K562 (cell line): ENCODE data around the gene SMAD3. TPM values are rescaled to one million over a fixed set of nuclear protein-coding genes. Genes with fewer than 3 reads are reported as not detected.

Source experiments
- ARID1B ChIP-seq: fragments of 450-650 bp; IDR thresholded peaks from 2 replicates; pipeline ENCODE4 v1.6.1; 2016; ENCODE audit warnings: antibody characterized with exemption, mild to moderate bottlenecking, inconsistent platforms
- ATF1 ChIP-seq, 2 experiments: fragments of 450-650 bp in 1 of 2; IDR thresholded peaks; 2 replicates each; pipeline ENCODE4 v1.6.1; 2016; ENCODE audit warnings: missing compliant biosample characterization in 1 of 2, missing genetic modification characterization in 1 of 2
- CEBPZ ChIP-seq: fragments of 150-350 bp; IDR thresholded peaks from 2 replicates; pipeline ENCODE4 v1.6.1; 2014; ENCODE audit warnings: low read depth, mild to moderate bottlenecking, low read length, borderline replicate concordance
- DPF2 ChIP-seq: fragments of 450-650 bp; IDR thresholded peaks from 2 replicates; pipeline ENCODE4 v1.6.1; 2016
- EGR1 ChIP-seq: fragments of 450-650 bp; conservative IDR thresholded peaks from 2 replicates; pipeline ENCODE4 v1.6.1; 2017; ENCODE audit warnings: mild to moderate bottlenecking
- GATAD2B ChIP-seq: fragments of 450-650 bp; IDR thresholded peaks from 2 replicates; pipeline ENCODE4 v1.6.1; 2017; ENCODE audit warnings: mild to moderate bottlenecking, borderline replicate concordance
- JUND ChIP-seq, 2 experiments: IDR thresholded peaks; 2 replicates in 1 of 2; 3 replicates in 1 of 2; pipeline ENCODE4 v1.6.1; 2011; ENCODE audit warnings: borderline replicate concordance in 2 of 2, low read depth in 2 of 2, low read length in 2 of 2, improper control_type of control experiment in 1 of 2, missing biosample characterization in 1 of 2, missing genetic modification characterization in 1 of 2, missing genetic modification reagents in 1 of 2
- NFE2L1 ChIP-seq: fragments of 450-650 bp; IDR thresholded peaks from 2 replicates; pipeline ENCODE4 v1.6.1; 2016; ENCODE audit warnings: missing genetic modification characterization, low read depth, mild to moderate bottlenecking, missing compliant biosample characterization, moderate library complexity, borderline replicate concordance
- PHF20 ChIP-seq: fragments of 450-650 bp; IDR thresholded peaks from 2 replicates; pipeline ENCODE4 v1.6.1; 2018; ENCODE audit not compliant: partially characterized antibody
- PPARD ChIP-seq: fragments of 250-450 bp; sonication (Bioruptor Pico); IDR thresholded peaks from 2 replicates; pipeline ENCODE4 v1.8.0; 2022; ENCODE audit warnings: inconsistent platforms, mild to moderate bottlenecking, moderate library complexity
- PTBP1 ChIP-seq: fragments of 200-400 bp; formaldehyde crosslinking; IDR thresholded peaks from 2 replicates; pipeline ENCODE4 v1.6.1; 2017; ENCODE audit warnings: low read depth, low read length
- RNF2 ChIP-seq: sonication (generic); IDR thresholded peaks from 2 replicates; pipeline ENCODE4 v1.6.1; 2016
- SOX6 ChIP-seq: fragments of 450-650 bp; IDR thresholded peaks from 2 replicates; pipeline ENCODE4 v1.6.1; 2014; ENCODE audit warnings: mild to moderate bottlenecking
- SRF ChIP-seq, 2 experiments: fragments of 250-450, 450-650 bp in 1 of 2; sonication (Bioruptor Pico) in 1 of 2; sonication (generic) in 1 of 2; formaldehyde crosslinking; IDR thresholded peaks; 2 replicates each; pipeline versions ENCODE4 v1.5.0 to v1.5.1; 2020 to 2022; ENCODE audit warnings: mild to moderate bottlenecking in 1 of 2, missing genetic modification reagents in 1 of 2
- ZNF644 ChIP-seq: fragments of 200-800 bp; sonication (Bioruptor generic); IDR thresholded peaks from 2 replicates; pipeline ENCODE4 v1.6.1; 2016; ENCODE audit warnings: low read depth, missing genetic modification characterization, missing compliant biosample characterization
- polyA plus RNA-seq, 8 experiments: library from polyadenylated mRNA; depleted of rRNA in 4 of 8; stranded (reverse) in 5 of 8; unstranded in 3 of 8; fragments of >200 nt; fragmentation: Nextera tagmentation in 2 of 8; fragmentation: Illumina TruSeq in 1 of 8; extraction: Ambion mirVana in 2 of 8; extraction: Trizol in 1 of 8; gene quantifications; 2 replicates each; pipeline versions ENCODE4 v1.2.1 to v1.2.3, GENCODE V29; 2011 to 2014; ENCODE audit warnings: inconsistent platforms in 1 of 8, missing spikeins in 1 of 8
- total RNA-seq, 7 experiments: library from RNA; depleted of rRNA in 6 of 7; stranded (reverse); fragments of >200 nt in 6 of 7; fragmentation: Illumina TruSeq in 2 of 7; extraction: Trizol in 2 of 7; gene quantifications; 2 replicates each; pipeline versions ENCODE4 v1.2.1 to v1.2.3, GENCODE V29; 2011 to 2021; ENCODE audit warnings: low replicate concordance in 1 of 7
- TF ChIP-seq, protein P1 (sequence below): fragments of 450-650 bp; IDR thresholded peaks from 2 replicates; pipeline ENCODE4 v1.6.1; 2017; ENCODE audit warnings: antibody characterized with exemption
- TF ChIP-seq, protein P2 (sequence below): sonication (generic); formaldehyde crosslinking; IDR thresholded peaks from 2 replicates; pipeline ENCODE4 v1.8.0; 2022; ENCODE audit warnings: mild to moderate bottlenecking, missing genetic modification reagents, borderline replicate concordance
- TF ChIP-seq, protein P3 (sequence below), 2 experiments: fragments of 450-650 bp; IDR thresholded peaks; 2 replicates each; pipeline ENCODE4 v1.6.1; 2016

SMAD3 gene
- total and polyA plus RNA-seq, 9 of the 15 experiments (the other 6 are each of a cell fraction or from before 2014, with no cell fraction given) = 4.3 to 39.2 (median 11.1) TPM

GRCh38 chr15:67096546-67097294 lies 31.3 kb downstream of the SMAD3 start (continued):
- no peak for TF ChIP-seq NFE2L1 (tag)
- peak; percentile 53; the same call in 1 of the 2 replicates for TF ChIP-seq DPF2
- no peak for TF ChIP-seq SRF (CRISPR knock-in tag; IDR thresholded peaks at IDR 0.05)
- no peak for TF ChIP-seq GATAD2B
- TF ChIP-seq, protein P1, sequence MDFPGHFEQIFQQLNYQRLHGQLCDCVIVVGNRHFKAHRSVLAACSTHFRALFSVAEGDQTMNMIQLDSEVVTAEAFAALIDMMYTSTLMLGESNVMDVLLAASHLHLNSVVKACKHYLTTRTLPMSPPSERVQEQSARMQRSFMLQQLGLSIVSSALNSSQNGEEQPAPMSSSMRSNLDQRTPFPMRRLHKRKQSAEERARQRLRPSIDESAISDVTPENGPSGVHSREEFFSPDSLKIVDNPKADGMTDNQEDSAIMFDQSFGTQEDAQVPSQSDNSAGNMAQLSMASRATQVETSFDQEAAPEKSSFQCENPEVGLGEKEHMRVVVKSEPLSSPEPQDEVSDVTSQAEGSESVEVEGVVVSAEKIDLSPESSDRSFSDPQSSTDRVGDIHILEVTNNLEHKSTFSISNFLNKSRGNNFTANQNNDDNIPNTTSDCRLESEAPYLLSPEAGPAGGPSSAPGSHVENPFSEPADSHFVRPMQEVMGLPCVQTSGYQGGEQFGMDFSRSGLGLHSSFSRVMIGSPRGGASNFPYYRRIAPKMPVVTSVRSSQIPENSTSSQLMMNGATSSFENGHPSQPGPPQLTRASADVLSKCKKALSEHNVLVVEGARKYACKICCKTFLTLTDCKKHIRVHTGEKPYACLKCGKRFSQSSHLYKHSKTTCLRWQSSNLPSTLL = no peak
- peak; percentile 17; the same call in 1 of the 2 replicates for TF ChIP-seq JUND (IDR thresholded peaks at IDR 0.05; ENCODE audit: borderline replicate concordance, low read depth, low read length)
- no peak for TF ChIP-seq JUND (tag; IDR thresholded peaks at IDR 0.05; ENCODE audit: borderline replicate concordance, low read depth, low read length)
- TF ChIP-seq ATF1 (CRISPR knock-in tag; IDR thresholded peaks at IDR 0.05) = no peak
- TF ChIP-seq ATF1 (tag; IDR thresholded peaks at IDR 0.05) = no peak
- peak; percentile 47 for TF ChIP-seq ARID1B
- TF ChIP-seq PHF20 = no peak
- no peak for TF ChIP-seq RNF2
- no peak for TF ChIP-seq PTBP1
- TF ChIP-seq, protein P2, sequence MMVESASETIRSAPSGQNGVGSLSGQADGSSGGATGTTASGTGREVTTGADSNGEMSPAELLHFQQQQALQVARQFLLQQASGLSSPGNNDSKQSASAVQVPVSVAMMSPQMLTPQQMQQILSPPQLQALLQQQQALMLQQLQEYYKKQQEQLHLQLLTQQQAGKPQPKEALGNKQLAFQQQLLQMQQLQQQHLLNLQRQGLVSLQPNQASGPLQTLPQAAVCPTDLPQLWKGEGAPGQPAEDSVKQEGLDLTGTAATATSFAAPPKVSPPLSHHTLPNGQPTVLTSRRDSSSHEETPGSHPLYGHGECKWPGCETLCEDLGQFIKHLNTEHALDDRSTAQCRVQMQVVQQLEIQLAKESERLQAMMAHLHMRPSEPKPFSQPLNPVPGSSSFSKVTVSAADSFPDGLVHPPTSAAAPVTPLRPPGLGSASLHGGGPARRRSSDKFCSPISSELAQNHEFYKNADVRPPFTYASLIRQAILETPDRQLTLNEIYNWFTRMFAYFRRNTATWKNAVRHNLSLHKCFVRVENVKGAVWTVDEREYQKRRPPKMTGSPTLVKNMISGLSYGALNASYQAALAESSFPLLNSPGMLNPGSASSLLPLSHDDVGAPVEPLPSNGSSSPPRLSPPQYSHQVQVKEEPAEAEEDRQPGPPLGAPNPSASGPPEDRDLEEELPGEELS = no peak
- peak; percentile 61; the same call in 1 of the 2 replicates for TF ChIP-seq SOX6
- TF ChIP-seq, protein P3, sequence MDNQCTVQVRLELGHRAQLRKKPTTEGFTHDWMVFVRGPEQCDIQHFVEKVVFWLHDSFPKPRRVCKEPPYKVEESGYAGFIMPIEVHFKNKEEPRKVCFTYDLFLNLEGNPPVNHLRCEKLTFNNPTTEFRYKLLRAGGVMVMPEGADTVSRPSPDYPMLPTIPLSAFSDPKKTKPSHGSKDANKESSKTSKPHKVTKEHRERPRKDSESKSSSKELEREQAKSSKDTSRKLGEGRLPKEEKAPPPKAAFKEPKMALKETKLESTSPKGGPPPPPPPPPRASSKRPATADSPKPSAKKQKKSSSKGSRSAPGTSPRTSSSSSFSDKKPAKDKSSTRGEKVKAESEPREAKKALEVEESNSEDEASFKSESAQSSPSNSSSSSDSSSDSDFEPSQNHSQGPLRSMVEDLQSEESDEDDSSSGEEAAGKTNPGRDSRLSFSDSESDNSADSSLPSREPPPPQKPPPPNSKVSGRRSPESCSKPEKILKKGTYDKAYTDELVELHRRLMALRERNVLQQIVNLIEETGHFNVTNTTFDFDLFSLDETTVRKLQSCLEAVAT (IDR thresholded peaks at IDR 0.05) = 0 out of 4 replicates have a peak, but pooled peaks of 1 of the 2 experiments have one; percentile 42
- TF ChIP-seq EGR1 = no peak
- TF ChIP-seq CEBPZ = no peak
- TF ChIP-seq PPARD (CRISPR knock-in tag) = no peak
- TF ChIP-seq ZNF644 = peak; percentile 17; the same call in 1 of the 2 replicates
